HG02588 (cell line): ENCODE results near the gene CNPY4.
A peak's percentile ranks its signal among the peaks of the same experiment; 100 is the strongest.
"Not testable (repeated sequence)": the region's sequence is repeated elsewhere in the genome, so short reads cannot be mapped to it uniquely, and the experiment has no call there.

Experiments used
- ATAC-seq: cut with Tn5 transposase; IDR thresholded peaks from one replicate; pipeline ENCODE4 v1.9.1; 2021; ENCODE audit warnings: mild to moderate bottlenecking, moderate library complexity; ENCODE audit not compliant: unreplicated experiment

Gene CNPY4

GRCh38 chr7:100146350-100146749, 26.9 kb downstream of the CNPY4 start:
- ATAC-seq = not testable (repeated sequence)

DNA sequence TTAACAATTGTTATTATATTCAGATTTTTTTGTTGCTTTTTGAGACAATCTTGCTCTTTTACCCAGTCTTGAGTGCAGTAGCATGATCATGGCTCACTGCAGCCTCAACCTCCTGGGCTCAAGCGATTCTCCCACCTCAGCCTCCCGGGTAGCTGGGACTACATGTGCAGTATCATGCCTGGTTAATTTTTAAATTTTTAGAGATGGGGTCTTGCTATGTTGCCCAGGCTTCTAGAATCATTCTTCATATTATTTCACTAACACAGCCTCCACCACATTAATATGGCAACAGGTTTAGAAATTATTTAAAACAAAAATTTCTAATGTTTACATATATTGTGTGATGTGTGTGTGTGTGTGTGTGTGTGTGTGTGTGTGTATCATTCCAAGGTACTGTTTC, 27.8 kb downstream of the CNPY4 start:
- no peak for ATAC-seq

GRCh38 chr7:100148225-100148558, 28.8 kb downstream of the CNPY4 start:
- ATAC-seq = no peak

GRCh38 chr7:100148559-100149328, 29.3 kb downstream of the CNPY4 start, which contains the start of gene LAMTOR4:
Gene LAMTOR4 (plus strand): TSS chr7:100148918. CDS start chr7:100148973, 55 bp downstream.
- peak; percentile 98 for ATAC-seq

GRCh38 chr7:100152404-100152803, 33.0 kb downstream of the CNPY4 start:
- ATAC-seq = no peak

GRCh38 chr7:100152937-100153666, 33.7 kb downstream of the CNPY4 start:
- no peak for ATAC-seq

- no peak for ATAC-seq
Observed at GRCh38 chr7:100153708-100154535, 34.5 kb downstream of the CNPY4 start.

GRCh38 chr7:100154651-100155491, 35.4 kb downstream of the CNPY4 start:
- ATAC-seq = no peak

- ATAC-seq = no peak
Observed at GRCh38 chr7:100155553-100156317, 36.3 kb downstream of the CNPY4 start.

DNA sequence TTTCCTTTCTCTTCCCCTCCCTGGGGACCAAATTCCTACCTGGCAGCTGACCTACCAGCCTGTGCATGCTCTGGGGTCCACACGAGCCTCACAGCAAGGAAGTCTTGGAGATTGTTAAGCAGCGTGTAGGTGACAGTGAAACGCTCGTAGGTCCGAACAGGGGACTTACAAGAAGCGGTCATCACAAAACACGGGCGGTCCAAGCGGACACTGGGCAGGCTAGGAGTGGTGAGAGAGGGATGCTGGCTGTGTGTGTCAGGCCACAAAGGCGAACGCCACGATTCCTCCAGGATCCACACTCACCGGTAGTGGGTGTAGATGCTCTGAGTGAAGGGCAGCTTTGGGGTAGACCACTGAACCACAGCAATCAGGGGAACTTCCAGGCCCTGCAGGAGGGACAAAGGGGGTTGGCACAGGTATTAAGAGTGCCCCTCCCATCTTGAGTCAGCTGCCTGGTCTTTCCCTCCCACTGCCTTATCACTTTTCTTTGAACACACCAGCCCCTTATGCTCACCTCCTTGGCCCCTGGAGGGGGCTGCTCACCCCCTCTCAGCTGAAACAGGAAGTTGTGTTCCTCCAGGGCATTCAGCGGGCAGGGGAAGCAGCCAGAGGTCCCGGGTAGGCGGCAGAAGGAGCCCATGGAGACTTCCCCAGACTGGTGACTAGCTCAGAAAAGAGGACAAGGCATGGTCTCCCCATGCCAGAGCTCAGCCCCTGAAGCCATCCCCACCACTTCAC, 37.1 kb downstream of the CNPY4 start:
- ATAC-seq = no peak

DNA sequence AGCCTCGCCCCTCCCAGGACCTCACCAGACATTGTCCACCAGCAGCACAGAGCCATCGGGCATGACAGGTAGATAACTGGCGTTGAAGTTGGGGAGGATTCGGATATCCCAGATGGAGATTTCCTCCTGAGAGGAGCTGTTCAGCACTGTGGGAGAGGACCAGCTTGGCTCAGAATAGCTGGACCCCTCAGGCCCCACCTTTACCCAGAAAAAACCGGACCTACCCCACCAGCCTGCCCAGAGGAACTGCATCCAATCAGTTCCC, 37.6 kb downstream of the CNPY4 start:
- ATAC-seq = no peak

- no peak for ATAC-seq
Observed at GRCh38 chr7:100157334-100158228, 38.1 kb downstream of the CNPY4 start.

GRCh38 chr7:100158229-100159098, 39.0 kb downstream of the CNPY4 start, which contains the start of gene TRAPPC14:
Gene TRAPPC14 (minus strand): TSS chr7:100158723. CDS start chr7:100158499, 224 bp downstream.
- ATAC-seq = peak; percentile 73

- ATAC-seq = no peak
Observed at GRCh38 chr7:100159099-100159623, 39.7 kb downstream of the CNPY4 start.

GRCh38 chr7:100160067-100160466, 40.6 kb downstream of the CNPY4 start:
- no peak for ATAC-seq

DNA sequence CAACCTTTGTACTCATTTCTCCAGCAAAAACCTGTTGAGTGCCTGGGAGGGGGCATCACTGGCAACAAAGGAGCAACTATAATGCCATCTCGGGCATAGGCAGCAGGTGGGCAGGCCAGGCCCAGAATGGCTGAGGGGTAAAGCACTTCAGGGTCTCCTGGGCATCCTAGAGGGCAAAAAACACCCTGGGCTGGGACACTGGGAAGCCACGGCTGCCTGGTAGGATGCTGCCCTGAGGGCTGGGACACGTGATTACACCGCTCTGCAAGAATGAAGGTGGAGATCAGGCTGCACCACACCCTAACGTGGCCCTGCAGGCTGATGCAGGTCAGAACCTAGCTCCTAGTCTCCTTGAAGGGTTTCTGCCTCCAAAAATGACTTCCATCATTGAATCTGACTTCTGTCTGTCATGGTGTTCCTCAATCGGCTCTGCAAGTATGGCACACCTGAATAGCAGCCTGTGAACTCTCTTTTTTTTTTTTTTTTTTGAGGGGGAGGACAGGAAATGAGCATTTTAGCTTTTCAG, 43.6 kb downstream of the CNPY4 start:
- no peak for ATAC-seq

DNA sequence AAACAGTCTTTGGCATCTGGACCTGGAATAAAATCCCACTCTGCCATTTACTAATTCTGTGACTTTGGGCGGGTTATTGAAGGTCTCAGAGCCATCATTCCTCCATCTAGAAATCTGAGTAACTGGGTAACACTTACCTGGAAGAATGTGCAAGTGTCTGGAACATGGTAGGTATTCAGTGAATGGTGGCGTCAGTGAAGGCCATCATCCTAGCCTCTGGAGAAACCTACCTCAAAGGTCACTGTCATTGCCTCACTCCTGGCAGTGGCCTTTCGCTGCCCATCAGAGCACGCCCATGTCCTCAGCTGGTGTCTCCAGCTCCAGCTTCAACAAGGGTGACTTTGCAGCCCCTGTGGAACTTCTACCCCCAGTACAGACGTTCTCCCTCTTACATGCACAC, 44.4 kb downstream of the CNPY4 start:
- ATAC-seq = no peak
